ENCODE data around the gene ZNF532. TPM values are rescaled to one million over a fixed set of nuclear protein-coding genes. Genes with fewer than 3 reads are reported as not detected.

Gene ZNF532
- polyA plus RNA-seq, 3 donors = 0.76 to 18.5 (median 1.7) TPM

GRCh38 chr18:58943896-58944295, 79.2 kb downstream of the ZNF532 start:
- Mint-ChIP-seq H3K4me1 (no peaks in the 10 kb centered on the region), H3K9me3 (peaks cover under 1 to 11% (median 6%) of the 10 kb centered on the region in 7 donors), H3K27ac (no peak overlapping the region), H3K4me3 (no peak overlapping the region), H3K27me3 (ENCODE audit: low read depth in 3 of 3) (peaks cover 0 to 3% (median 3%) of the 10 kb centered on the region in 3 donors), H3K36me3 (peaks cover 9 to 20% of the 10 kb centered on the region in 2 donors)
- Histone ChIP-seq H3K79me2 (ENCODE audit: insufficient read depth, low read length) (no peaks in the 10 kb centered on the region), H3K9me3 (replicated peaks in 1 of 2; ENCODE audit: control insufficient read depth in 1 of 2, insufficient read depth in 1 of 2, low read length in 2 of 2) (peaks cover 0 to 3% of the 10 kb centered on the region in 2 donors), H3K27me3 (ENCODE audit: control insufficient read depth in 2 of 2, insufficient read depth in 2 of 2, low read length in 2 of 2) (no peaks in the 10 kb centered on the region), H3K36me3 (replicated peaks in 1 of 2; ENCODE audit: control insufficient read depth in 1 of 2, insufficient read depth in 2 of 2, low read length in 2 of 2) (no peaks in the 10 kb centered on the region), H2AFZ (ENCODE audit: insufficient read depth, low read depth, low read length, poor library complexity, severe bottlenecking) (no peak overlapping the region), H3K9ac (ENCODE audit: insufficient read depth, low read length, poor library complexity, severe bottlenecking) (no peak overlapping the region), H3K4me2 (replicated peaks; ENCODE audit: extremely low read depth, low read length, poor library complexity, severe bottlenecking) (no peak overlapping the region), H3K4me3 (replicated peaks in 1 of 3; ENCODE audit: low read depth in 2 of 3, low read length in 3 of 3) (no peak overlapping the region), H3K27ac (ENCODE audit: low read depth in 1 of 2, low read length in 2 of 2) (no peak overlapping the region), H4K20me1 (ENCODE audit: insufficient read depth, low read length) (no peaks in the 10 kb centered on the region), H3K4me1 (ENCODE audit: control insufficient read depth in 1 of 2, insufficient read depth in 2 of 2, low read length in 2 of 2) (no peaks in the 10 kb centered on the region)
- no peak for TF ChIP-seq CTCF (IDR thresholded peaks at IDR 0.05)
- 100% methylated on average over 1 of the region's 3 CpGs for WGBS (ENCODE audit: insufficient coverage)
- intact Hi-C loops (cut with micrococcal nuclease) = no loop called here
- no peak for DNase-seq

GRCh38 chr18:58947136-58947732, 82.6 kb downstream of the ZNF532 start:
- H3K4me3 Mint-ChIP-seq = no peak overlapping the region
- Histone ChIP-seq H3K79me2 (ENCODE audit: insufficient read depth, low read length) (no peaks in the 10 kb centered on the region), H3K4me3 (replicated peaks in 1 of 3; ENCODE audit: low read depth in 2 of 3, low read length in 3 of 3) (no peak overlapping the region), H3K27ac (ENCODE audit: low read depth in 1 of 2, low read length in 2 of 2) (no peak overlapping the region), H3K36me3 (replicated peaks in 1 of 2; ENCODE audit: control insufficient read depth in 1 of 2, insufficient read depth in 2 of 2, low read length in 2 of 2) (no peaks in the 10 kb centered on the region), H4K20me1 (ENCODE audit: insufficient read depth, low read length) (no peaks in the 10 kb centered on the region), H3K27me3 (ENCODE audit: control insufficient read depth in 2 of 2, insufficient read depth in 2 of 2, low read length in 2 of 2) (no peaks in the 10 kb centered on the region), H2AFZ (ENCODE audit: insufficient read depth, low read depth, low read length, poor library complexity, severe bottlenecking) (no peak overlapping the region), H3K4me1 (ENCODE audit: control insufficient read depth in 1 of 2, insufficient read depth in 2 of 2, low read length in 2 of 2) (no peaks in the 10 kb centered on the region), H3K4me2 (replicated peaks; ENCODE audit: extremely low read depth, low read length, poor library complexity, severe bottlenecking) (no peak overlapping the region), H3K9me3 (replicated peaks in 1 of 2; ENCODE audit: control insufficient read depth in 1 of 2, insufficient read depth in 1 of 2, low read length in 2 of 2) (no peaks in the 10 kb centered on the region), H3K9ac (ENCODE audit: insufficient read depth, low read length, poor library complexity, severe bottlenecking) (no peak overlapping the region)
- TF ChIP-seq CTCF (IDR thresholded peaks at IDR 0.05) = no peak
- H3K36me3 Mint-ChIP-seq = peaks cover 0 to 12% of the 10 kb centered on the region in 2 donors
- peaks cover 0 to under 1% (median 0%) of the 10 kb centered on the region in 7 donors for H3K9me3 Mint-ChIP-seq
- no peaks in the 10 kb centered on the region for H3K4me1 Mint-ChIP-seq
- intact Hi-C loops (cut with micrococcal nuclease) = no loop called here
- DNase-seq = no peak
- H3K27me3 Mint-ChIP-seq (ENCODE audit: low read depth in 3 of 3) = peaks cover 0 to 3% (median 1%) of the 10 kb centered on the region in 3 donors
- no CpG with 5 or more reads among the region's 7 CpGs for WGBS (ENCODE audit: insufficient coverage)
- H3K27ac Mint-ChIP-seq = peak overlapping the region in 1 of 7 donors; percentile 52

Data from CD14-positive monocyte (primary cell).